ENCODE measurements around the gene ADCY5.

GRCh38 chr3:123394391-123395020 lies 54.4 kb downstream of the ADCY5 start:
- TF ChIP-seq CTCF (IDR thresholded peaks at IDR 0.05; ENCODE audit: borderline replicate concordance, extremely low read depth, low read length, poor library complexity, severe bottlenecking) (no peak), EZH2 (IDR thresholded peaks at IDR 0.05; ENCODE audit: borderline replicate concordance, low read depth, low read length, severe bottlenecking) (no peak)
